Measurements from ENCODE around the gene CDY2A.
"Not testable (repeated sequence)": the region's sequence is repeated elsewhere in the genome, so short reads cannot be mapped to it uniquely, and the experiment has no call there.

The CDY2A gene
- total RNA-seq = 0 reads per million in 4 donors

GRCh38 chrY:18025487-18025886 lies at the start of gene CDY2A:
Gene CDY2A (plus strand): TSS chrY:18025787. CDS start chrY:18026115, 328 bp downstream.
- DNase-seq = not testable (repeated sequence)

GRCh38 chrY:17997586-17997985 lies 28.0 kb upstream of the CDY2A start:
- not testable (repeated sequence) for DNase-seq

GRCh38 chrY:17998266-17998665 lies 27.3 kb upstream of the CDY2A start:
- DNase-seq = not testable (repeated sequence)

GRCh38 chrY:18023897-18024296 lies 1.7 kb upstream of the CDY2A start:
- not testable (repeated sequence) for DNase-seq

GRCh38 chrY:18028845-18029244 lies 3.3 kb downstream of the CDY2A start:
- not testable (repeated sequence) for DNase-seq

- DNase-seq = not testable (repeated sequence)
These were observed 4.6 kb downstream of the CDY2A start for GRCh38 chrY:18030178-18030577.

GRCh38 chrY:18034100-18034814 lies 8.7 kb downstream of the CDY2A start:
- not testable (repeated sequence) for DNase-seq

- not testable (repeated sequence) for DNase-seq
These were observed 9.3 kb downstream of the CDY2A start for GRCh38 chrY:18034864-18035263.

GRCh38 chrY:18044990-18045389 lies 19.4 kb downstream of the CDY2A start:
- DNase-seq = not testable (repeated sequence)

GRCh38 chrY:18048149-18049040 lies 22.8 kb downstream of the CDY2A start:
- not testable (repeated sequence) for DNase-seq

- DNase-seq = not testable (repeated sequence)
These were observed 23.5 kb downstream of the CDY2A start for GRCh38 chrY:18049061-18049460.

- DNase-seq = not testable (repeated sequence)
These were observed 30.9 kb downstream of the CDY2A start for GRCh38 chrY:18056473-18056872.

- DNase-seq = not testable (repeated sequence)
These were observed 47.9 kb downstream of the CDY2A start for GRCh38 chrY:18073464-18073863.

Measured in T-helper 1 cell (primary cell).